Fibroblast of villous mesenchyme (primary cell): ENCODE data around the gene STAMBPL1. TPM values are rescaled to one million over a fixed set of nuclear protein-coding genes. Genes with fewer than 3 reads are reported as not detected.

Experiments used
- DNase-seq: peaks from one replicate; pipeline ENCODE4 v3.0.0-alpha.2; 2010; ENCODE audit warnings: low read depth
- H3K4me3 ChIP-seq: 2 replicates; pipeline ENCODE4 v1.5.1; 2011; ENCODE audit warnings: low read depth, mild to moderate bottlenecking, low read length
- CTCF ChIP-seq: IDR thresholded peaks from 2 replicates; pipeline ENCODE4 v1.5.1; 2012; ENCODE audit warnings: low read depth, mild to moderate bottlenecking, low read length; ENCODE audit not compliant: insufficient read depth
- total RNA-seq: library from RNA; depleted of rRNA; stranded (reverse); fragments of >200 nt; gene quantifications from 2 replicates; pipeline ENCODE4 v1.2.3, GENCODE V29; 2012

The STAMBPL1 gene
- total RNA-seq, result 98.9 and 120 TPM in 2 replicates

GRCh38 chr10:88879534-88880281, at the start of gene STAMBPL1:
Gene STAMBPL1, plus strand, starts transcription at chr10:88880245. Its CDS starts 21,464 bp downstream, at chr10:88901709.
- peak within 1 kb of the TSS; percentile 86 for H3K4me3 ChIP-seq
- no peak for TF ChIP-seq CTCF
- peak; percentile 42 for DNase-seq

DNA sequence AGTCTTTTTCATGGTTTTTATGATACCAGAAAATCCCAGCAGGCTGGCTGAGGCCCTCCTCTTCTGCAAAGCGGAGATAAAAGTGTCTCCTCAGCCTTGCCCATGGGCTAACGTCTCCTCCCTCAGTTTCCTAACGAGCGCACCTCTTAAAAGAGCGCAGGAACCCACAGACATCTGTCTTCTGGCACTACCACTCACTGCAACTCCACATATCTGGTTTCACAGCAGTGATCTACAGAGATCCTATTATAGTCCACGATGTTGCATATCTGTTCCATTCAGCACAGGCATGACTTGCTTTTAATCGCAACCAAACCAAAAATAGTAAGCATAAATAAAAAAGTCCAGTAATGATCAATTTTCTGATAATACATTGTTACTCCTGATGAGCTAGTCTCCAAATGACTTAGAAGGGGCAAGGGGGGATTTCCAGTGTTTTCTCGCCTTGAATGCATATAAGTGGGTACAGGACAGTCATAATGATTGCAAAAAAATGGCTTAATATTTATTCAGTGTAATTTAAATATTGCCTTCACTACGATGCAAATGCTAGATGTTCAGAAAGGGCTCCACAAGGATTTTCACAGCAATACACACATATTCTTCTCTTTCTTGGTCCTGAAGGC, 49.3 kb upstream of the STAMBPL1 start:
- no peak overlapping the region for H3K4me3 ChIP-seq
- no peak for TF ChIP-seq CTCF

DNA sequence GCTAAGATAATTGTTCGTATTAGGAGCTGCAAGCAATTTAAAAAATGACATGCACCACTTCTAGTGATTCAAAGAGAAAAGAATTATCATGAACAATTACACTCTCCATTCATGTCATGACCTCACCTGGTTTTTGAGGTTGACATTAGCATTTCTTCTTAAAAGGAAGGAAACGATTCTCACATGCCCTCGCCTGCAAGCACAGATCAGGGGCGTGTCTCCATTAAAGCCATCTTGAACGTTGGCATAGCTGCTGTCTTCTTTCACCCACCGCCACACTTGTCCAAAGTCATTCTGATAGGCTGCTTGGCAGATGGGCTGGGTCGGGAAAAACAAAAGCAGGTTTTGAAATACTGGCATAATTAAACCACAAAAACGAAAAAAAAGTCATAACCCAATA, 48.3 kb upstream of the STAMBPL1 start:
- no peak for DNase-seq
- no peak for TF ChIP-seq CTCF
- no peak overlapping the region for H3K4me3 ChIP-seq

More for the DNA sequence above, 49.3 kb upstream of the STAMBPL1 start:
- no peak for DNase-seq

- DNase-seq, result no peak
- no peak for TF ChIP-seq CTCF
These were observed 47.7 kb upstream of the STAMBPL1 start for GRCh38 chr10:88832376-88832775.

DNA sequence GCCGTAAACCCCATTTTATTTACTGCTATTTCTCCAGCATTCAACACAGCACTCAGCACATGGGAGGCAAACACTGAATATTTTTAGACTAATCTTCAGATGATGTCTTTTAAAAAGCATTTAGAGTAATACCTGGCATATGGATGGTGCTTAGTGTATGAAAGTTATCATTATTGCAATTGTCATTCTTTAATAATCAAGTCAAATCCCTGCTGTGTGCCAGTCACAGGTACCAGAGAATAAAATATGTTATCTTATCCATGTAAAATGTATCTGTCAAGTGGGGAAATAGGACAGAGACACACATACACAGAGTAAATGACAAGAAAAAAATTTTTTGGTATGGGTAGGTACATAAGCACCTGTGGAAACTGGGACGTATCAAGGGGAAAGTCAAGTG, 46.9 kb upstream of the STAMBPL1 start:
- DNase-seq, result no peak
- TF ChIP-seq CTCF, result no peak

More at GRCh38 chr10:88832376-88832775, 47.7 kb upstream of the STAMBPL1 start:
- H3K4me3 ChIP-seq, result no peak overlapping the region

GRCh38 chr10:88833723-88834122, 46.3 kb upstream of the STAMBPL1 start:
- no peak for DNase-seq
- no peak for TF ChIP-seq CTCF
- no peak overlapping the region for H3K4me3 ChIP-seq

More for the DNA sequence above, 46.9 kb upstream of the STAMBPL1 start:
- H3K4me3 ChIP-seq, result no peak overlapping the region
